Activated CD4-positive, alpha-beta T cell treated with anti-CD3 and anti-CD28 coated beads for 36 hours (primary cell): ENCODE data around the gene ACOXL. TPM values are rescaled to one million over a fixed set of nuclear protein-coding genes. Genes with fewer than 3 reads are reported as not detected.

Experiments
- ATAC-seq: fragments of 200-7000 bp; cut with Tn5 transposase; one replicate; pipeline ENCODE4 v1.10.0; 2021; ENCODE audit warnings: mild to moderate bottlenecking, moderate library complexity
- CTCF ChIA-PET: fragments of 350-600 bp; sonication (Branson Sonifier 250); formaldehyde crosslinking; loops from one replicate; lab custom pipeline; 2021; ENCODE audit warnings: antibody characterized with exemption; lab: Charles Lee
- POLR2A ChIA-PET: fragments of 350-600 bp; sonication (Branson Sonifier 250); formaldehyde crosslinking; loops from one replicate; lab custom pipeline; 2021; ENCODE audit warnings: antibody characterized with exemption, inconsistent platforms; lab: Charles Lee
- DNase-seq: peaks from one replicate; pipeline ENCODE4 v3.0.0-alpha.2; 2020
- H3K27ac Mint-ChIP-seq: one replicate; pipeline ENCODE4 v1.8.0; 2021; ENCODE audit warnings: mixed read lengths
- H3K27me3 Mint-ChIP-seq: one replicate; pipeline ENCODE4 v1.8.0; 2021; ENCODE audit warnings: mixed read lengths
- H3K36me3 Mint-ChIP-seq: one replicate; pipeline ENCODE4 v1.8.0; 2021; ENCODE audit warnings: low read depth, mixed read lengths
- H3K4me1 Mint-ChIP-seq: one replicate; pipeline ENCODE4 v1.8.0; 2021; ENCODE audit warnings: mixed read lengths
- H3K4me3 Mint-ChIP-seq: one replicate; pipeline ENCODE4 v1.8.0; 2021; ENCODE audit warnings: mild to moderate bottlenecking, moderate library complexity, mixed read lengths
- H3K9me3 Mint-ChIP-seq: one replicate; pipeline ENCODE4 v1.8.0; 2021; ENCODE audit warnings: low read depth, mixed read lengths
- intact Hi-C, 2 experiments: fragments of 100-400 bp; cut with DNase I in 1 of 2; cut with micrococcal nuclease in 1 of 2; formaldehyde crosslinking; loops; one replicate each; pipeline versions ENCODE4 v1.14.2 to v1.15.1; 2022 to 2024; cut with DNase I, micrococcal nuclease
- total RNA-seq, 2 experiments: library from RNA; stranded (reverse); gene quantifications; one replicate each; pipeline ENCODE4 v1.2.3, GENCODE V29; 2021

Gene ACOXL
- total RNA-seq, 2 experiments from 2014 or later = 0.23 TPM; not detected in 1

GRCh38 chr2:110997331-110998045 lies 265.1 kb downstream of the ACOXL start:
- DNase-seq = no peak
- no peak overlapping the region for H3K27ac Mint-ChIP-seq
- H3K4me3 Mint-ChIP-seq = no peak overlapping the region
- ChIA-PET CTCF (interaction anchor here (0.6 to 1.4 kb wide), 2 partner anchors 11 to 185 kb away, joined by 3 to 6 read pairs; no protein-coding TSS in a partner anchor), POLR2A (no interaction called here)
- ATAC-seq = no peak
- H3K9me3 Mint-ChIP-seq = peaks cover 1% of the 10 kb centered on the region
- no peaks in the 10 kb centered on the region for H3K36me3 Mint-ChIP-seq
- intact Hi-C loops = no loop called here
- H3K27me3 Mint-ChIP-seq = peaks cover 31% of the 10 kb centered on the region
- peaks cover 14% of the 10 kb centered on the region for H3K4me1 Mint-ChIP-seq

- Mint-ChIP-seq H3K4me1 (peaks cover 11% of the 10 kb centered on the region), H3K9me3 (peaks cover 1% of the 10 kb centered on the region), H3K27ac (no peak overlapping the region), H3K36me3 (no peaks in the 10 kb centered on the region), H3K4me3 (no peak overlapping the region), H3K27me3 (peaks cover 28% of the 10 kb centered on the region)
- ATAC-seq (no peak), DNase-seq (no peak)
- CTCF ChIA-PET = interaction anchor here (1.4 kb wide), 1 partner anchor 186 kb away, joined by 6 read pairs; no protein-coding TSS in a partner anchor
- POLR2A ChIA-PET = no interaction called here
- intact Hi-C loops = no loop called here
These were observed 265.9 kb downstream of the ACOXL start for GRCh38 chr2:110998311-110998710.

- no peak overlapping the region for H3K27ac Mint-ChIP-seq
- ATAC-seq (no peak), DNase-seq (no peak)
- H3K4me1 Mint-ChIP-seq = peaks cover 1% of the 10 kb centered on the region
- POLR2A ChIA-PET = no interaction called here
- no peaks in the 10 kb centered on the region for H3K36me3 Mint-ChIP-seq
- intact Hi-C loops = no loop called here
- H3K27me3 Mint-ChIP-seq = peaks cover 32% of the 10 kb centered on the region
- H3K9me3 Mint-ChIP-seq = peaks cover 1% of the 10 kb centered on the region
- CTCF ChIA-PET = interaction anchor here (0.6 to 0.8 kb wide), 3 partner anchors 33 to 881 kb away, joined by 3 to 5 read pairs (median 4); no protein-coding TSS in a partner anchor
- no peak overlapping the region for H3K4me3 Mint-ChIP-seq
These were observed 267.3 kb downstream of the ACOXL start for GRCh38 chr2:110999626-111000025.

- no peak for ATAC-seq
- POLR2A ChIA-PET = no interaction called here
These were observed 272.9 kb downstream of the ACOXL start for GRCh38 chr2:111005307-111005706.

GRCh38 chr2:111005821-111006220 lies 273.4 kb downstream of the ACOXL start:
- CTCF ChIA-PET = no interaction called here
- Mint-ChIP-seq H3K4me1 (no peaks in the 10 kb centered on the region), H3K27ac (no peak overlapping the region), H3K9me3 (peaks cover 2% of the 10 kb centered on the region), H3K27me3 (peaks cover 44% of the 10 kb centered on the region), H3K4me3 (no peak overlapping the region), H3K36me3 (no peaks in the 10 kb centered on the region)
- POLR2A ChIA-PET = no interaction called here
- DNase-seq (no peak), ATAC-seq (no peak)
- intact Hi-C loops = no loop called here

More at GRCh38 chr2:111005307-111005706, 272.9 kb downstream of the ACOXL start:
- CTCF ChIA-PET = no interaction called here
- Mint-ChIP-seq H3K4me3 (no peak overlapping the region), H3K36me3 (no peaks in the 10 kb centered on the region), H3K27ac (no peak overlapping the region), H3K9me3 (peaks cover 3% of the 10 kb centered on the region), H3K27me3 (peaks cover 46% of the 10 kb centered on the region), H3K4me1 (no peaks in the 10 kb centered on the region)
- intact Hi-C loops = no loop called here
- no peak for DNase-seq

- peaks cover 35% of the 10 kb centered on the region for H3K27me3 Mint-ChIP-seq
- ChIA-PET CTCF (interaction anchor here (0.6 to 1.7 kb wide), 3 partner anchors 11 to 57 kb away, joined by 3 to 4 read pairs (median 3); no protein-coding TSS in a partner anchor), POLR2A (no interaction called here)
- peaks cover 5% of the 10 kb centered on the region for H3K9me3 Mint-ChIP-seq
- no peaks in the 10 kb centered on the region for H3K4me1 Mint-ChIP-seq
- no peak overlapping the region for H3K27ac Mint-ChIP-seq
- intact Hi-C loops = no loop called here
- no peaks in the 10 kb centered on the region for H3K36me3 Mint-ChIP-seq
- no peak overlapping the region for H3K4me3 Mint-ChIP-seq
- ATAC-seq = no peak
- no peak for DNase-seq
These were observed 275.6 kb downstream of the ACOXL start for GRCh38 chr2:111007757-111008688.

- Mint-ChIP-seq H3K4me3 (no peak overlapping the region), H3K36me3 (no peaks in the 10 kb centered on the region), H3K4me1 (peaks cover 2% of the 10 kb centered on the region), H3K27ac (no peak overlapping the region), H3K9me3 (peaks cover 11% of the 10 kb centered on the region), H3K27me3 (peaks cover 26% of the 10 kb centered on the region)
- no peak for DNase-seq
- ChIA-PET POLR2A (no interaction called here), CTCF (interaction anchor here (1.0 kb wide), 1 partner anchor 38 kb away, joined by 3 read pairs; no protein-coding TSS in a partner anchor)
- ATAC-seq = no peak
- intact Hi-C loops = no loop called here
These were observed 278.8 kb downstream of the ACOXL start for GRCh38 chr2:111011218-111011617.

GRCh38 chr2:111015283-111015995 lies 283.1 kb downstream of the ACOXL start:
- H3K4me1 Mint-ChIP-seq = peaks cover 2% of the 10 kb centered on the region
- intact Hi-C loops = no loop called here
- H3K9me3 Mint-ChIP-seq = peaks cover 9% of the 10 kb centered on the region
- H3K27ac Mint-ChIP-seq = no peak overlapping the region
- no peaks in the 10 kb centered on the region for H3K36me3 Mint-ChIP-seq
- CTCF ChIA-PET = no interaction called here
- ATAC-seq (peak; percentile 30), DNase-seq (no peak)
- POLR2A ChIA-PET = no interaction called here
- peaks cover 20% of the 10 kb centered on the region for H3K27me3 Mint-ChIP-seq
- H3K4me3 Mint-ChIP-seq = no peak overlapping the region

GRCh38 chr2:111017034-111017622 lies 284.8 kb downstream of the ACOXL start:
- Mint-ChIP-seq H3K4me3 (no peak overlapping the region), H3K27ac (no peak overlapping the region), H3K36me3 (no peaks in the 10 kb centered on the region), H3K9me3 (peaks cover 5% of the 10 kb centered on the region), H3K27me3 (peaks cover 26% of the 10 kb centered on the region), H3K4me1 (peaks cover 2% of the 10 kb centered on the region)
- ChIA-PET CTCF (interaction anchor here (0.6 kb wide), 1 partner anchor 172 kb away, joined by 3 read pairs; no protein-coding TSS in a partner anchor), POLR2A (no interaction called here)
- intact Hi-C loops = no loop called here
- DNase-seq (no peak), ATAC-seq (no peak)

GRCh38 chr2:111017909-111018308 lies 285.5 kb downstream of the ACOXL start:
- intact Hi-C loops = no loop called here
- ChIA-PET CTCF (no interaction called here), POLR2A (no interaction called here)
- H3K36me3 Mint-ChIP-seq = no peaks in the 10 kb centered on the region
- H3K9me3 Mint-ChIP-seq = peaks cover 5% of the 10 kb centered on the region
- DNase-seq (no peak), ATAC-seq (no peak)
- peaks cover 2% of the 10 kb centered on the region for H3K4me1 Mint-ChIP-seq
- H3K27me3 Mint-ChIP-seq = peaks cover 29% of the 10 kb centered on the region
- no peak overlapping the region for H3K27ac Mint-ChIP-seq
- no peak overlapping the region for H3K4me3 Mint-ChIP-seq

- no peaks in the 10 kb centered on the region for H3K9me3 Mint-ChIP-seq
- H3K36me3 Mint-ChIP-seq = no peaks in the 10 kb centered on the region
- H3K4me3 Mint-ChIP-seq = no peak overlapping the region
- H3K27me3 Mint-ChIP-seq = peaks cover 36% of the 10 kb centered on the region
- CTCF ChIA-PET = no interaction called here
- intact Hi-C loops = no loop called here
- POLR2A ChIA-PET = no interaction called here
- DNase-seq = no peak
- H3K4me1 Mint-ChIP-seq = peaks cover 2% of the 10 kb centered on the region
- ATAC-seq = no peak
- no peak overlapping the region for H3K27ac Mint-ChIP-seq
These were observed 287.0 kb downstream of the ACOXL start for GRCh38 chr2:111019381-111019780.
